Measurements from ENCODE around the gene PXDN.

The PXDN gene

GRCh38 chr2:1584051-1584531 lies 160.2 kb downstream of the PXDN start:
- no peak for TF ChIP-seq CTCF (conservative IDR thresholded peaks at IDR 0.05; ENCODE audit: control insufficient read depth, insufficient read depth, low read depth, low read length)
- H3K4me3 ChIP-seq (ENCODE audit: control insufficient read depth, low read depth, low read length), result no peak overlapping the region
- no peak for DNase-seq (ENCODE audit: low read depth)

- no peak for DNase-seq (ENCODE audit: low read depth)
- H3K4me3 ChIP-seq (ENCODE audit: control insufficient read depth, low read depth, low read length), result no peak overlapping the region
- TF ChIP-seq CTCF (conservative IDR thresholded peaks at IDR 0.05; ENCODE audit: control insufficient read depth, insufficient read depth, low read depth, low read length), result no peak
Observed at GRCh38 chr2:1582891-1583341, 161.4 kb downstream of the PXDN start.

- no peak for TF ChIP-seq CTCF (conservative IDR thresholded peaks at IDR 0.05; ENCODE audit: control insufficient read depth, insufficient read depth, low read depth, low read length)
- no peak overlapping the region for H3K4me3 ChIP-seq (ENCODE audit: control insufficient read depth, low read depth, low read length)
- peak; percentile 45 for DNase-seq (ENCODE audit: low read depth)
Observed at GRCh38 chr2:1581965-1582625, 162.2 kb downstream of the PXDN start.
